Measurements from ENCODE around the gene CHDH. TPM values are rescaled to one million over a fixed set of nuclear protein-coding genes. Genes with fewer than 3 reads are reported as not detected.

The CHDH gene
- total RNA-seq, 2 experiments from 2014 or later = 0.31 to 0.60 TPM

DNA sequence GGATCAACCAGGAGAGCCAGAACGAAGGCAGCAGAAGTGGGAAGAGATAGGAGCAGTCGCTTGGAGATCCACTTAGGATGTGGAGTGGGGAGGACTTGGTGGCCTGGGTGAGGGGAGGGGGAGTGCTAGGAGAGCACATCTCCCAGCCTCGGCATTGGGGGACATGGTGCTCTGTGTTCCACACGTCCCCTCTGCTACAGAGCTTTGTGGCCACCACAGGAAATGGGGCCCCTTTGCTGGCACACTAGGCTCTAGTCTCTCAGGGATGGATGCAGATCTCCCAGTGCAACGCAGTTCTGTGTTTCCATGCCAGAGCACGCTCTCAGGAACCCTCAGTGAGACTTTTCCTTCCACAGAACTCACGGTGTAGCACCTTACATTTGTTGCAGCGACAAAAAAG, 68.8 kb downstream of the CHDH start:
- H3K4me3 ChIP-seq (ENCODE audit: low read length) = no peak overlapping the region
- no peaks in the 10 kb centered on the region for H3K36me3 ChIP-seq (ENCODE audit: insufficient read depth, low read length)
- H3K4me1 ChIP-seq (ENCODE audit: insufficient read depth, low read length) = no peaks in the 10 kb centered on the region
- Mint-ChIP-seq H3K4me3 (no peak overlapping the region), H3K4me1 (ENCODE audit: low read depth) (no peaks in the 10 kb centered on the region), H3K36me3 (ENCODE audit: low read depth) (no peaks in the 10 kb centered on the region), H3K27ac (no peak overlapping the region), H3K9me3 (no peaks in the 10 kb centered on the region), H3K27me3 (no peaks in the 10 kb centered on the region)
- TF ChIP-seq, protein P1, sequence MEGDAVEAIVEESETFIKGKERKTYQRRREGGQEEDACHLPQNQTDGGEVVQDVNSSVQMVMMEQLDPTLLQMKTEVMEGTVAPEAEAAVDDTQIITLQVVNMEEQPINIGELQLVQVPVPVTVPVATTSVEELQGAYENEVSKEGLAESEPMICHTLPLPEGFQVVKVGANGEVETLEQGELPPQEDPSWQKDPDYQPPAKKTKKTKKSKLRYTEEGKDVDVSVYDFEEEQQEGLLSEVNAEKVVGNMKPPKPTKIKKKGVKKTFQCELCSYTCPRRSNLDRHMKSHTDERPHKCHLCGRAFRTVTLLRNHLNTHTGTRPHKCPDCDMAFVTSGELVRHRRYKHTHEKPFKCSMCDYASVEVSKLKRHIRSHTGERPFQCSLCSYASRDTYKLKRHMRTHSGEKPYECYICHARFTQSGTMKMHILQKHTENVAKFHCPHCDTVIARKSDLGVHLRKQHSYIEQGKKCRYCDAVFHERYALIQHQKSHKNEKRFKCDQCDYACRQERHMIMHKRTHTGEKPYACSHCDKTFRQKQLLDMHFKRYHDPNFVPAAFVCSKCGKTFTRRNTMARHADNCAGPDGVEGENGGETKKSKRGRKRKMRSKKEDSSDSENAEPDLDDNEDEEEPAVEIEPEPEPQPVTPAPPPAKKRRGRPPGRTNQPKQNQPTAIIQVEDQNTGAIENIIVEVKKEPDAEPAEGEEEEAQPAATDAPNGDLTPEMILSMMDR (IDR thresholded peaks at IDR 0.05) = no peak
- H3K27ac ChIP-seq (ENCODE audit: low read depth in 1 of 2, low read length in 2 of 2) = no peak overlapping the region
- intact Hi-C loops (cut with DNase I, micrococcal nuclease) = no loop called here
- ChIA-PET CTCF (no interaction called here), POLR2A (no interaction called here)
- no peak for DNase-seq
- no peak for ATAC-seq (ENCODE audit: poor library complexity)
- H3K27me3 ChIP-seq (ENCODE audit: control insufficient read depth in 1 of 2, insufficient read depth in 2 of 2, low read length in 2 of 2) = no peaks in the 10 kb centered on the region
- H3K9me3 ChIP-seq (ENCODE audit: control insufficient read depth in 1 of 2, insufficient read depth in 1 of 2, low read length in 2 of 2) = no peaks in the 10 kb centered on the region

DNA sequence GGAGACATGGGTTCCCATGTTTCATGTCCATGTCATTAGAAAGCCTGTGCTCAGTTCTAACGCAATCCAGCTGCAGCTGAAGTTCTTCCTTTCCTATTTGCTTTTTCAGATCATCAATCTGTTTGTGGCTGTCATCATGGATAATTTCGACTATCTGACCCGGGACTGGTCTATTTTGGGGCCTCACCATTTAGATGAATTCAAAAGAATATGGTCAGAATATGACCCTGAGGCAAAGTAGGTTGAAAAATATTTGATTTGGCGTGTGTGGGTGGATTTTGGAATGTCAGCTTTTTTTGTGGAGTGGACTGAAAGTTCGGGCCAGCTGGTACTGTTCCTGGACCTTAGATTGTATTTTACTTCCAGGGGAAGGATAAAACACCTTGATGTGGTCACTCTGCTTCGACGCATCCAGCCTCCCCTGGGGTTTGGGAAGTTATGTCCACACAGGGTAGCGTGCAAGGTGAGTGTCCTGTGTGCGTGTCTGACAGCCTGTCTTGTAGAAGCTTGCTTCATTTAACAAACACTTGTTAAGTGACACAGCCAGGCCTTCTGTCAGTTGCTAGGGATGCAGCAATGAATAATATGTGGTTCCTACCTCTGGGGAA, 69.6 kb downstream of the CHDH start:
- ATAC-seq (ENCODE audit: poor library complexity) (no peak), DNase-seq (no peak)
- Mint-ChIP-seq H3K27ac (no peak overlapping the region), H3K27me3 (peaks cover 6% of the 10 kb centered on the region), H3K9me3 (no peaks in the 10 kb centered on the region), H3K4me1 (ENCODE audit: low read depth) (no peaks in the 10 kb centered on the region), H3K4me3 (no peak overlapping the region), H3K36me3 (ENCODE audit: low read depth) (no peaks in the 10 kb centered on the region)
- ChIA-PET CTCF (no interaction called here), POLR2A (no interaction called here)
- no peak overlapping the region for H3K27ac ChIP-seq (ENCODE audit: low read depth in 1 of 2, low read length in 2 of 2)
- no peaks in the 10 kb centered on the region for H3K9me3 ChIP-seq (ENCODE audit: control insufficient read depth in 1 of 2, insufficient read depth in 1 of 2, low read length in 2 of 2)
- no peaks in the 10 kb centered on the region for H3K27me3 ChIP-seq (ENCODE audit: control insufficient read depth in 1 of 2, insufficient read depth in 2 of 2, low read length in 2 of 2)
- TF ChIP-seq, protein P1 (IDR thresholded peaks at IDR 0.05) = no peak
- H3K4me1 ChIP-seq (ENCODE audit: insufficient read depth, low read length) = no peaks in the 10 kb centered on the region
- no peak overlapping the region for H3K4me3 ChIP-seq (ENCODE audit: low read length)
- no peaks in the 10 kb centered on the region for H3K36me3 ChIP-seq (ENCODE audit: insufficient read depth, low read length)
- intact Hi-C loops (cut with DNase I, micrococcal nuclease) = no loop called here

DNA sequence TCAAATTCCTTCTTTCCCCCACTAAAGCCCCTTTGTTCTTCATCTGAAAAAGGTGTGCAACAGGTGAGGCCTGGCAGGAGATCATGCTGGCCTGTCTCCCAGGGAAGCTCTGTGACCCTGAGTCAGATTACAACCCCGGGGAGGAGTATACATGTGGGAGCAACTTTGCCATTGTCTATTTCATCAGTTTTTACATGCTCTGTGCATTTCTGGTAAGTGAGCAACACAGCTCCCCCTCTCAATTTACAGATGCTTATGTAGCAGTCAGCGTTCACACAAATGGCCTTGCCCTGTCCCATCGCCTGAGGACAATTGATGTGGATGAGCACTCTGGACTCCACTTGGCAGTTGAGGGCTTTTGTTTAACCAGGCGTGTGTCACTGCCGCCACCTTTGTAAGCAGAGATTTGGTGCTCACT, 70.4 kb downstream of the CHDH start:
- POLR2A ChIA-PET = no interaction called here
- Mint-ChIP-seq H3K27me3 (peaks cover 7% of the 10 kb centered on the region), H3K36me3 (ENCODE audit: low read depth) (no peaks in the 10 kb centered on the region), H3K4me1 (ENCODE audit: low read depth) (no peaks in the 10 kb centered on the region), H3K9me3 (no peaks in the 10 kb centered on the region), H3K4me3 (no peak overlapping the region), H3K27ac (no peak overlapping the region)
- ATAC-seq (ENCODE audit: poor library complexity) = no peak
- no peaks in the 10 kb centered on the region for H3K4me1 ChIP-seq (ENCODE audit: insufficient read depth, low read length)
- TF ChIP-seq, protein P1 (IDR thresholded peaks at IDR 0.05) = no peak
- no peak for DNase-seq
- no peaks in the 10 kb centered on the region for H3K27me3 ChIP-seq (ENCODE audit: control insufficient read depth in 1 of 2, insufficient read depth in 2 of 2, low read length in 2 of 2)
- H3K9me3 ChIP-seq (ENCODE audit: control insufficient read depth in 1 of 2, insufficient read depth in 1 of 2, low read length in 2 of 2) = no peaks in the 10 kb centered on the region
- no peak overlapping the region for H3K4me3 ChIP-seq (ENCODE audit: low read length)
- intact Hi-C loops (cut with DNase I, micrococcal nuclease) = no loop called here
- no peaks in the 10 kb centered on the region for H3K36me3 ChIP-seq (ENCODE audit: insufficient read depth, low read length)
- H3K27ac ChIP-seq (ENCODE audit: low read depth in 1 of 2, low read length in 2 of 2) = no peak overlapping the region
- CTCF ChIA-PET = no interaction called here

Data from CD4-positive, alpha-beta T cell (primary cell).